GM21529 (cell line): ENCODE measurements around the gene IL33.

ENCODE experiments used
- ATAC-seq: cut with Tn5 transposase; IDR thresholded peaks from one replicate; pipeline ENCODE4 v1.9.1; 2021; ENCODE audit not compliant: unreplicated experiment

IL33 gene

DNA sequence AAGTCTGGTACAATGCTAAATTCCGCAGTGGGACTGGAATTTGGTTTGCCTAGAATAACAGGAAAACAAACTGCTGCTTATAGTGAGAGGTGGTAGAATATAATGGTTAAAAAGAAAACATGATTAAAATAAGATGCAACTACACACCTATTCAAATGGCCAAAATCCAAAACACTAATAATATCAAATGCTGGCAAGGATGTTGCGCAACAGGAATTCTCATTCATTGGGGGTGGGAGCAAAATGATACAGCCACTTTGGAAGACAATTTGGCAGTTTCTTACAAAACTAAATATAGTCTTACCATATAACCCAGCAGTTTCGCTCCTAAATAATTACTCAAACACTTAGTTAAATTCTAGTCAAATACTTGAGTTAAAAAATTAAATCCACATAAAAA is 61.8 kb downstream of the IL33 start:
- no peak for ATAC-seq

DNA sequence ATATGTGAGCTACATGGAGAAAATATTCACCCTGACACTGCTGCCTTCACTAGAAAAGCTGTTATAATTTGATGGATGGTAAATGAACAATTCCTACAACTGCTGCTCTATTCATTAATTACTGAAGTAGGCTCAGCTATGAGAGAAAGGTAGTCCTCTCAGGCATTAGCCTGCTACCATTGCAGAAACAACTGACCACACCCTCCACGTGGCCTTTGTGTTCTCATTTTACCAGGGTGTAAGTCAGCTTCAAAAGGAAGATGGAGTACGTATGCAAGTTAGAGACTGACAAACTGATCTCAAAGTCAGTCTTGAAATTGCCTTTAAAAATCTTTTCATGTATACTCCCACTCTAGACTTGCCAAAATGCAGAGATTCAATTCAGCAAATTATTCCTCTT is 86.3 kb downstream of the IL33 start:
- ATAC-seq, result no peak

DNA sequence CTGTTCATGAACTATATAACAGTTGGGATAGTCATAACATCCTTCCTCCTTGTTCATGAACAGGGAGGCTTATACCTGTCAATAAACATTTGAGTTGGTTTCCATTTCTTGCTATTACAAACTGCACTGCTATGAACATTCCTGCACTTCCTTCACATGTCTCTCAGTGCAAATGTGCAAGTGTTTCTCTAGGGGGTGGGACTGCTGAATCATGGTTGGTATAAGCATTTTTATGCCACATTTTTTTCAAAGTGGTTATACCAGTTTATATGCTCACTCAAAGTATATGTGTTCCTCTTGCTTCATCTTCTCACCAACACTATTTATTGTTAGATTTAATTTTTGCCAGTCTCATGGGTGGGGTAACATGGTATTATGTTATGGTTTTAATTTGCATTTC is 86.8 kb downstream of the IL33 start:
- ATAC-seq, result no peak

DNA sequence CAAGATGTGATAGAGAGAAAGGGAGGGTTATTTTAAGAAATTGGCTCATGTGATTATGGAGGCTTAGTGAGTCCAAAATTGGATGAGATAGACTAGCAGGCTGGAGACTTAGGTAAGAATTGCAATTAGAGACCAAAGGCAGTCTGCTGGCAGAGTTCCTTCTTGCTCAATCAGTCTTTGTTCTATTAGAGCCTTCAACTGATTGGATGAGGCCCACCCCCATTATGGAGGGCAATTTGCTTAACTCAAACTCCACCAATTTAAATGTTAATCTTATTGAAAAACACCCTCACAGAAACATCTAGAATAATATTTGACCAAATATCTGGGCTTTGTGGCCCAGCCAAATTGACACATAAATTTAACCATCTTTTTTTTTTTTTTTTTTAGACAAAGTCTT is 88.6 kb downstream of the IL33 start:
- ATAC-seq, result no peak

DNA sequence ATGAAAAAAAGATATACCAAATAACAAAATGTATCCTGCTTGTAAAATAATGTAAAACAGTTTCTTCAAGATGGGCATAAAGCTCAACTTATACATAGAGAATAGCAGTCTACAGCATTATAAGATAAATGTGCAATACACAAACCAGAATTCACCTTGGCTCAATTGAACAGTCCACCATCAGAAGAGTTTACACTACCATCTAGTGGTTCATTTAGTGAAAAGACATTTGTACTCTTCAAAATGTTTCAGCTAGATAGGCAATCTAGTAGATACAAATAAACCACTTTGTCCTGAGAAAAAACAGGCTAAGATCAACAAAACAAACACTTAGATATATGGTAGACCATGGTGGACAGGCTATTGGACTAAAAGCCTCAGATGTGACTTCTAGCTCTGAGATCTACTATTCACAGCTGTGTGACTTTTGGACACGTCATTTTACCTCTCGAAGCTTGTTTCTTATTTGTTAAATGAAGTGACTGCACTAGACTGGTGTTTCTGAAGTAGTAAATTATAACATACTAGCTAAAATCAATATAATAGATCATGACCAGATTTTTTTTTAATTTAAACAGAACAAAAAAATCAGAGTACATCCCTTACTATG is 90.5 kb downstream of the IL33 start:
- ATAC-seq, result no peak
